SW 1271 (cell line): ENCODE measurements around the gene SMIM10L2A.
"Not testable (repeated sequence)": the region's sequence is repeated elsewhere in the genome, so short reads cannot be mapped to it uniquely, and the experiment has no call there.

ENCODE experiments used
- DNase-seq, 2 experiments: peaks; one replicate each; lab custom pipeline; 2025; lab: John Stamatoyannopoulos, UW

Gene SMIM10L2A

DNA sequence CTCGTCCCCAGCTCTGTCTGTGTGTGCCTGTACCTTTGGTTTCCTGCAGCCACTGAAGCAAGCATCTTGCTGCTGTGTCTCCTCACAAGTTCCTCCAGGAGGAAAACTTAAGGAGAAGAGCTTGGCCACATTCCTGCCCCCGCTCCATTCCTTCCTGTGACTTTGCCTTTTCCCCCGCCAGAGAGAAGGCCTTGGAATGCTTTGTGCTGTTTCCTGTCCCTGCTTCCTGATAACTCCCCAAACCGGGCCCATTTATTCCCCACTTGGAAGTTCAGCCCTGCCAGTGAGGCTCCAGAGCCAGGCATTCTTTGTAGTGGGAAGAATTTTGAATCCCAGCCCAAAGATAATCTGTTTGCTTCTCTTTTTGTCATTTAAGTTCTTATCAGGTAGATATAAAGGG is 33.1 kb downstream of the SMIM10L2A start:
- no peak for DNase-seq

DNA sequence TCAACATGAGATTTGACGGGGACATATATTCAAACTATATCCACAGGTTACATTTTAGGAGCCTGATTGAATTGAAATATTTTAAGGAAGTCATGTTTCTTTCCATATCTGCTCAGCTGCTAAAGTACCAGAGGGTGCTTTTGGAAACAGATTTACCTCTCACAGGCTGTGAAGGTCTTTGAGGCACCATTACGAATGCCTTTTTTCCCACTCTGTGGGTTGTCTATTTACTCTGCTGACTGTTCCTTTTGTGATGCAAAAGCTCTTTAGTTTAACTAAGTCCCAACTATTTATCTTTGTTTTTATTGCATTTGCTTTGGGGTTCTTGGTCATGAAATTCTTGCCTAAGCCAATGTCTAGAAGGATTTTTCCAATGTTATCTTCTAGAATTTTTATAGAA is 40.0 kb downstream of the SMIM10L2A start:
- not testable (repeated sequence) for DNase-seq

DNA sequence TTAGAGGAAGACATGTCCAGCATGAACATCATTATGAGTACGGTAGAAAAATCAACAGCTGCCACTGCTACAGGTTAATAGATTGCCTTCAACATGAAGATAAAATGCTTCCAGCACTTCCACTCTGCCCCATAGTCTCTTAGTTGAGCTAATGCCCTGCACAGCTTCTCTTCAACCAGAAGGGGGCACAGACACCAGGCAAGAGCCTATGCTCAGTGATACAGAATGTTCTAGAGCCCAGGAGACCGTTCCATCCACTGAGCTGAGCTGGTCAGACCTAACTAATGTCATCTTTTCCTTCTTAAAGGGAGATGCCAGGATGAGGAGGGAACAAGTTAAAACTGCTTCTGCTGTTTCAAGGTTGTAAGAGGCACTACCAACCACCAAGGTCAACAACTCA is 42.2 kb downstream of the SMIM10L2A start:
- peak in 1 of 2 experiments; percentile 2 for DNase-seq

DNA sequence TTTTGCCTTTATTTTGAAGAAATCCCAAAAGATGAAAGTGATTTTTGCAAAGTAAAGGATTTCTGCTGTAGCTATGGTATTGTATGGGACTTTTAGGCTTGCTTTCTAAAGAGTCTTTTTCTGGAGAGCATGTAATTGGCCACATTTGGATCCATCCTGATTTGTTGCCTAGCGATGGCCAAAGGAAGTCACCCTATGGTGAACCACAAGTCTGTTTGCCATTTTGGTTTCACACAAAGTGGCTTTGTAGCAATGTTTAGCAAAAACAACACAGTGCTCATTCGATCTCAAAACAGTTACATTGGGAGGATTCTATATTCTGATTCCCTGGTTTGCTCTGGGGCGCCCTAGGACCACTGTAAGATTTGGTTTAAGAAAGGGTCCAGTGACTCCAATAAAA is 54.6 kb downstream of the SMIM10L2A start:
- DNase-seq = no peak

DNA sequence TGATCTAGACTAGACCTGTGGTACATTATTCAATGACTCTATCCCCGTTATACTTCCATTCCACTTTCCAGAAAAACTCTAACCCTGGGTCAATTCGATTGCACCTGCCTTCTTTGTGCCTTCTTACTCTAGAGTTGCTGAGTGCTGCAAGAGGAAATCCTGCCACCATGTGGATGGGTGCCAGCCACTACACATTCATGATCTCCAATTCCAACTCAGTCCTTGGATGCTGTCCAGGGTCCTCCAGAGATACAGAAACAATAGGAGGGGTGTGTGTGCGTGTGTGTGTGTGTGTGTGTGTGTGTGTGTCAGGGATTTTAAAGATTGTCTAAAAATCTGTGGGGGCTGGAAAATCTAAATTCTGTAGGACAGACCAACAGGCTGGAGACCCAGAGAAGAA is 55.8 kb downstream of the SMIM10L2A start:
- DNase-seq = peak in 1 of 2 experiments; percentile 50
